ENCODE data around the gene PRELID2. TPM values are rescaled to one million over a fixed set of nuclear protein-coding genes. Genes with fewer than 3 reads are reported as not detected.
A peak's percentile ranks its signal among the peaks of the same experiment; 100 is the strongest.

Gene PRELID2
- polyA plus RNA-seq, 2 of the 4 experiments (the other 2 are of a cell fraction): 8.5 to 10.4 TPM

DNA sequence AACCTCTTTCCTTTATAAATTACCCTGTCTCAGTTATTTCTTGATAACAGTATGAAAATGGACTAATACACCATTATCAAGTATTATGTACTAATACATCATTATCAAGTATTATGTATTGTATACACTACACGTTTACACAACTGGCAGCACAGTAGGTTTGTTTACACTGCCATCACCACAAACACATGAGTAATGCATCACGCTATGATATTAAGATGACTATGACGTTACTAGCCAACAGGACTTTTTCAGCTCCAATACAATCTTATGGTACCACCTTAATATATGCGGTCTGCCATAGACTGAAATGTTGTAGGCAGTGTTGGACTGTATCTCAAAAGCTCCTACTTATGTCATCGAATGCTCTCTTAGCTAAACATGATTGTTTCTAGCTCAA is 28.2 kb downstream of the PRELID2 start:
- peak overlapping the region; percentile 10; the same call in 1 of the 3 replicates for H3K4me2 ChIP-seq
- peak in 1 of 2 experiments; percentile 48 for DNase-seq (ENCODE audit: low read depth in 1 of 2, low spot score in 1 of 2)
- POLR2A ChIA-PET: no interaction called here

DNA sequence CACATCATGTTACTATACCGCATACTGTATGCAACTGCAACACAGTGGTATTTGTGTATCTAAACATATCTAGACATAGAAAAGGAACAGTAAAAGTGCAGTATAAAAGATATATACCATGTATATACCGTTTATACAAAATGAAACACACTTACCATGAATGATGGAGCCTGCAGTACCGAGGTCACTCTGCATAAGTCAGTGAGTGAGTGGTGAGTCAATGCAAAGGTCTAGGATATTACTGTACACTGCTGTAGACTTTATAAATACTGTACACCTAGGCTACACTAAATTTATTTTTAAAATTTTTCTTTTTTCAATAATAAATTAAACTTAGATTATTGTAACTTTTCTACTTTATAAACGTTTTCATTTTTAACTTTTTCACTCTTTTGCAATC is 29.3 kb downstream of the PRELID2 start:
- no peak for FAIRE-seq
- no peak for TF ChIP-seq HDAC2 (IDR thresholded peaks at IDR 0.05)
- no peak for TF ChIP-seq MAFK (IDR thresholded peaks at IDR 0.05; ENCODE audit: partially characterized antibody)
- TF ChIP-seq ZNF302 (CRISPR knock-in tag; IDR thresholded peaks at IDR 0.05): no peak
- Histone ChIP-seq H3K27ac (no peak overlapping the region), H3K4me3 (no peak overlapping the region), H3K4me1 (peaks cover 17% of the 10 kb centered on the region), H3K9me3 (no peaks in the 10 kb centered on the region), H3K4me2 (no peak overlapping the region)
- no peak for DNase-seq (ENCODE audit: low read depth in 1 of 2, low spot score in 1 of 2)
- ATAC-seq: no peak
- 53% methylated on average over 4 of the region's 4 CpGs for WGBS (ENCODE audit: missing lambda C conversion rate)
- POLR2A ChIA-PET: no interaction called here
- CTCF ChIA-PET: interaction anchor here (0.6 kb wide), 1 partner anchor 463 kb away, joined by 3 read pairs; no protein-coding TSS in a partner anchor

More for the DNA sequence above, 28.2 kb downstream of the PRELID2 start:
- Histone ChIP-seq H3K27ac (no peak overlapping the region), H3K4me1 (peaks cover 17% of the 10 kb centered on the region), H3K9me3 (no peaks in the 10 kb centered on the region), H3K4me3 (no peak overlapping the region)
- WGBS (ENCODE audit: missing lambda C conversion rate): 34% methylated on average over 5 of the region's 5 CpGs
- FAIRE-seq (no peak), ATAC-seq (peak; percentile 54 to 69; a peak in 4 of 6 replicates)
- TF ChIP-seq FOSL2 (IDR thresholded peaks at IDR 0.05) (no peak), FOSL2 (CRISPR knock-in tag; IDR thresholded peaks at IDR 0.05) (peak; percentile 61), GATA3 (IDR thresholded peaks at IDR 0.05; ENCODE audit: borderline replicate concordance) (0 out of 2 replicates have a peak, but pooled peaks have one; percentile 25)
- TF ChIP-seq, protein P1, sequence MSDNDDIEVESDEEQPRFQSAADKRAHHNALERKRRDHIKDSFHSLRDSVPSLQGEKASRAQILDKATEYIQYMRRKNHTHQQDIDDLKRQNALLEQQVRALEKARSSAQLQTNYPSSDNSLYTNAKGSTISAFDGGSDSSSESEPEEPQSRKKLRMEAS (IDR thresholded peaks at IDR 0.05): no peak
- CTCF ChIA-PET: interaction anchor here (0.9 to 1.8 kb wide), 2 partner anchors 126 to 1603 kb away, joined by 3 to 5 read pairs; no protein-coding TSS in a partner anchor

DNA sequence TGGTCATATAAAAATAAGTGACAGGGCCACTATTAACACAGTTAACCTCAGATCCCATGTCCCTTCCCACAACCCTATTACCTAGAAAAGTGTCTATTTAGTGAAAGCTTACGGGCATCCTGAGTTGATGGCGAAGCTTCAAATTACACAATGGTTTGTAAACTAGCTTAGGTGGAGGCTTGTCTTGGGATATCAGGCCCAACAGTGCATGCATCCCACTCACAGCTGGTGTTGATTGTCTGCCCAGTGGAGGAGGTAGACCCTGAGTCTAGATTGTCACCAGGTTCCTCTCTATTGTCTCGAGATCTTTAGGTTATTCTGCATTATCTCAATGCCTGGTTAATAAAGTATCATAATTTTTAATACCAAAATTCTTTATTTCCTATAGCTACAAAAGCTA is 30.4 kb downstream of the PRELID2 start:
- ChIA-PET POLR2A (no interaction called here), CTCF (interaction anchor here (2.0 kb wide), 1 partner anchor 8 kb away, joined by 8 read pairs; no protein-coding TSS in a partner anchor)
- Histone ChIP-seq H3K4me1 (peaks cover 17% of the 10 kb centered on the region), H3K4me2 (no peak overlapping the region), H3K9me3 (no peaks in the 10 kb centered on the region), H3K27ac (no peak overlapping the region), H3K4me3 (no peak overlapping the region)
- WGBS (ENCODE audit: missing lambda C conversion rate): 92% methylated on average over 3 of the region's 3 CpGs
- no peak for TF ChIP-seq BHLHE40 (IDR thresholded peaks at IDR 0.05; ENCODE audit: low read depth, low read length)
- TF ChIP-seq RARB (CRISPR knock-in tag; IDR thresholded peaks at IDR 0.05): no peak
- no peak for TF ChIP-seq HOXB13 (CRISPR knock-in tag; IDR thresholded peaks at IDR 0.05; ENCODE audit: low read depth)
- no peak for TF ChIP-seq HOXB5 (CRISPR knock-in tag; IDR thresholded peaks at IDR 0.05)
- TF ChIP-seq KDM1A (IDR thresholded peaks at IDR 0.05; ENCODE audit: low read depth): no peak
- TF ChIP-seq, protein P2, sequence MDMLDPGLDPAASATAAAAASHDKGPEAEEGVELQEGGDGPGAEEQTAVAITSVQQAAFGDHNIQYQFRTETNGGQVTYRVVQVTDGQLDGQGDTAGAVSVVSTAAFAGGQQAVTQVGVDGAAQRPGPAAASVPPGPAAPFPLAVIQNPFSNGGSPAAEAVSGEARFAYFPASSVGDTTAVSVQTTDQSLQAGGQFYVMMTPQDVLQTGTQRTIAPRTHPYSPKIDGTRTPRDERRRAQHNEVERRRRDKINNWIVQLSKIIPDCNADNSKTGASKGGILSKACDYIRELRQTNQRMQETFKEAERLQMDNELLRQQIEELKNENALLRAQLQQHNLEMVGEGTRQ (IDR thresholded peaks at IDR 0.05): no peak
- TF ChIP-seq CBX8 (IDR thresholded peaks at IDR 0.05): no peak
- no peak for TF ChIP-seq HEYL (CRISPR knock-in tag; IDR thresholded peaks at IDR 0.05)
- TF ChIP-seq, protein P3, sequence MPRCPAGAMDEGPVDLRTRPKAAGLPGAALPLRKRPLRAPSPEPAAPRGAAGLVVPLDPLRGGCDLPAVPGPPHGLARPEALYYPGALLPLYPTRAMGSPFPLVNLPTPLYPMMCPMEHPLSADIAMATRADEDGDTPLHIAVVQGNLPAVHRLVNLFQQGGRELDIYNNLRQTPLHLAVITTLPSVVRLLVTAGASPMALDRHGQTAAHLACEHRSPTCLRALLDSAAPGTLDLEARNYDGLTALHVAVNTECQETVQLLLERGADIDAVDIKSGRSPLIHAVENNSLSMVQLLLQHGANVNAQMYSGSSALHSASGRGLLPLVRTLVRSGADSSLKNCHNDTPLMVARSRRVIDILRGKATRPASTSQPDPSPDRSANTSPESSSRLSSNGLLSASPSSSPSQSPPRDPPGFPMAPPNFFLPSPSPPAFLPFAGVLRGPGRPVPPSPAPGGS (IDR thresholded peaks at IDR 0.05): no peak
- TF ChIP-seq JUN (IDR thresholded peaks at IDR 0.05): no peak
- TF ChIP-seq POLR2A (IDR thresholded peaks at IDR 0.05; ENCODE audit: low read length): no peak
- TF ChIP-seq, protein P4, sequence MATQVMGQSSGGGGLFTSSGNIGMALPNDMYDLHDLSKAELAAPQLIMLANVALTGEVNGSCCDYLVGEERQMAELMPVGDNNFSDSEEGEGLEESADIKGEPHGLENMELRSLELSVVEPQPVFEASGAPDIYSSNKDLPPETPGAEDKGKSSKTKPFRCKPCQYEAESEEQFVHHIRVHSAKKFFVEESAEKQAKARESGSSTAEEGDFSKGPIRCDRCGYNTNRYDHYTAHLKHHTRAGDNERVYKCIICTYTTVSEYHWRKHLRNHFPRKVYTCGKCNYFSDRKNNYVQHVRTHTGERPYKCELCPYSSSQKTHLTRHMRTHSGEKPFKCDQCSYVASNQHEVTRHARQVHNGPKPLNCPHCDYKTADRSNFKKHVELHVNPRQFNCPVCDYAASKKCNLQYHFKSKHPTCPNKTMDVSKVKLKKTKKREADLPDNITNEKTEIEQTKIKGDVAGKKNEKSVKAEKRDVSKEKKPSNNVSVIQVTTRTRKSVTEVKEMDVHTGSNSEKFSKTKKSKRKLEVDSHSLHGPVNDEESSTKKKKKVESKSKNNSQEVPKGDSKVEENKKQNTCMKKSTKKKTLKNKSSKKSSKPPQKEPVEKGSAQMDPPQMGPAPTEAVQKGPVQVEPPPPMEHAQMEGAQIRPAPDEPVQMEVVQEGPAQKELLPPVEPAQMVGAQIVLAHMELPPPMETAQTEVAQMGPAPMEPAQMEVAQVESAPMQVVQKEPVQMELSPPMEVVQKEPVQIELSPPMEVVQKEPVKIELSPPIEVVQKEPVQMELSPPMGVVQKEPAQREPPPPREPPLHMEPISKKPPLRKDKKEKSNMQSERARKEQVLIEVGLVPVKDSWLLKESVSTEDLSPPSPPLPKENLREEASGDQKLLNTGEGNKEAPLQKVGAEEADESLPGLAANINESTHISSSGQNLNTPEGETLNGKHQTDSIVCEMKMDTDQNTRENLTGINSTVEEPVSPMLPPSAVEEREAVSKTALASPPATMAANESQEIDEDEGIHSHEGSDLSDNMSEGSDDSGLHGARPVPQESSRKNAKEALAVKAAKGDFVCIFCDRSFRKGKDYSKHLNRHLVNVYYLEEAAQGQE (IDR thresholded peaks at IDR 0.05): no peak
- no peak for TF ChIP-seq ZFP36 (IDR thresholded peaks at IDR 0.05; ENCODE audit: borderline replicate concordance, partially characterized antibody)
- ATAC-seq (no peak), FAIRE-seq (no peak), DNase-seq (ENCODE audit: low read depth in 1 of 2, low spot score in 1 of 2) (no peak)

Data from A549 (cell line).